ENCODE data around the gene TLN1. TPM values are rescaled to one million over a fixed set of nuclear protein-coding genes. Genes with fewer than 3 reads are reported as not detected.

TLN1 gene
- total RNA-seq, 2 donors from 2014 or later: 177 to 196 TPM

GRCh38 chr9:35673132-35674024 is 58.6 kb downstream of the TLN1 start, which contains the start of gene CA9:
TSS of gene CA9 (plus strand) at chr9:35673928. CDS start at chr9:35673960, 32 bp downstream.
- Histone ChIP-seq H3K4me1 (peaks cover 9% of the 10 kb centered on the region), H3K27ac (no peak within 1 kb of the TSS), H3K27me3 (no peaks in the 10 kb centered on the region), H3K9ac (ENCODE audit: low read depth in 2 of 2, low read length in 2 of 2) (peak within 1 kb of the TSS in 1 of 2 donors; percentile 34), H3K9me3 (no peaks in the 10 kb centered on the region), H3K4me3 (no peak within 1 kb of the TSS), H3K36me3 (no peaks in the 10 kb centered on the region)
- intact Hi-C loops (cut with DNase I): no loop called here
- TF ChIP-seq, protein P1, sequence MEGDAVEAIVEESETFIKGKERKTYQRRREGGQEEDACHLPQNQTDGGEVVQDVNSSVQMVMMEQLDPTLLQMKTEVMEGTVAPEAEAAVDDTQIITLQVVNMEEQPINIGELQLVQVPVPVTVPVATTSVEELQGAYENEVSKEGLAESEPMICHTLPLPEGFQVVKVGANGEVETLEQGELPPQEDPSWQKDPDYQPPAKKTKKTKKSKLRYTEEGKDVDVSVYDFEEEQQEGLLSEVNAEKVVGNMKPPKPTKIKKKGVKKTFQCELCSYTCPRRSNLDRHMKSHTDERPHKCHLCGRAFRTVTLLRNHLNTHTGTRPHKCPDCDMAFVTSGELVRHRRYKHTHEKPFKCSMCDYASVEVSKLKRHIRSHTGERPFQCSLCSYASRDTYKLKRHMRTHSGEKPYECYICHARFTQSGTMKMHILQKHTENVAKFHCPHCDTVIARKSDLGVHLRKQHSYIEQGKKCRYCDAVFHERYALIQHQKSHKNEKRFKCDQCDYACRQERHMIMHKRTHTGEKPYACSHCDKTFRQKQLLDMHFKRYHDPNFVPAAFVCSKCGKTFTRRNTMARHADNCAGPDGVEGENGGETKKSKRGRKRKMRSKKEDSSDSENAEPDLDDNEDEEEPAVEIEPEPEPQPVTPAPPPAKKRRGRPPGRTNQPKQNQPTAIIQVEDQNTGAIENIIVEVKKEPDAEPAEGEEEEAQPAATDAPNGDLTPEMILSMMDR (IDR thresholded peaks at IDR 0.05): no peak
- peak; percentile 54 for DNase-seq

GRCh38 chr9:35669331-35670145 is 62.5 kb downstream of the TLN1 start:
- intact Hi-C loops (cut with DNase I): no loop called here
- TF ChIP-seq, protein P1 (IDR thresholded peaks at IDR 0.05): no peak
- peak overlapping the region; percentile 68 for H3K27ac ChIP-seq
- H3K27me3 ChIP-seq: no peaks in the 10 kb centered on the region
- H3K36me3 ChIP-seq: no peaks in the 10 kb centered on the region
- no peak overlapping the region for H3K4me3 ChIP-seq
- H3K9ac ChIP-seq (ENCODE audit: low read depth in 2 of 2, low read length in 2 of 2): peak overlapping the region in 1 of 2 donors; percentile 16
- no peaks in the 10 kb centered on the region for H3K9me3 ChIP-seq
- DNase-seq: peak; percentile 94
- H3K4me1 ChIP-seq: no peaks in the 10 kb centered on the region

DNA sequence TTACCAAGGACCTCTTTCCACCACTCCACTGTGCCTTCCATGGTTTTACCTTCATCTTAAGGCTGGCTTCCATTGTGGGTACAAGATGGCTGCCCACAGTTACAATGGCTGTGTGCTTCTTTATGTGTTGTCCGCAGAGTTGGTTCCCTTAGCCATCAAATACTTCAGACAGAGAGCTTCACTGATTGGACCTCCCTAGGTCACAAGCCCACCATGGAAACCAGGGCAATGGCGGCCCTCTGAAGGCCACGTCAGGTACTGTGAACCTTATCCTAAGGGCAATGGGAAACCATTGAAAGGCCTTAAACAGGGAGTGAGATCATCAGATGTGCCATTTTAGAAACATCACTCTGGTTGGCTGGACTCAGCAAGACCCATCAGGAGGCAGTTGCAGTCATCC is 64.1 kb downstream of the TLN1 start:
- Histone ChIP-seq H3K4me1 (peaks cover 4% of the 10 kb centered on the region), H3K4me3 (no peak overlapping the region), H3K9ac (ENCODE audit: low read depth in 2 of 2, low read length in 2 of 2) (no peak overlapping the region), H3K27ac (no peak overlapping the region), H3K9me3 (no peaks in the 10 kb centered on the region), H3K36me3 (no peaks in the 10 kb centered on the region), H3K27me3 (no peaks in the 10 kb centered on the region)
- no peak for DNase-seq
- TF ChIP-seq, protein P1 (IDR thresholded peaks at IDR 0.05): no peak
- intact Hi-C loops (cut with DNase I): no loop called here

- no peak overlapping the region for H3K9ac ChIP-seq (ENCODE audit: low read depth in 2 of 2, low read length in 2 of 2)
- H3K36me3 ChIP-seq: no peaks in the 10 kb centered on the region
- H3K4me1 ChIP-seq: peaks cover 9% of the 10 kb centered on the region
- no peak overlapping the region for H3K27ac ChIP-seq
- TF ChIP-seq, protein P1 (IDR thresholded peaks at IDR 0.05): no peak
- DNase-seq: no peak
- no peak overlapping the region for H3K4me3 ChIP-seq
- H3K9me3 ChIP-seq: no peaks in the 10 kb centered on the region
- intact Hi-C loops (cut with DNase I): no loop called here
- H3K27me3 ChIP-seq: no peaks in the 10 kb centered on the region
These were observed 65.4 kb downstream of the TLN1 start for GRCh38 chr9:35666549-35666948.

DNA sequence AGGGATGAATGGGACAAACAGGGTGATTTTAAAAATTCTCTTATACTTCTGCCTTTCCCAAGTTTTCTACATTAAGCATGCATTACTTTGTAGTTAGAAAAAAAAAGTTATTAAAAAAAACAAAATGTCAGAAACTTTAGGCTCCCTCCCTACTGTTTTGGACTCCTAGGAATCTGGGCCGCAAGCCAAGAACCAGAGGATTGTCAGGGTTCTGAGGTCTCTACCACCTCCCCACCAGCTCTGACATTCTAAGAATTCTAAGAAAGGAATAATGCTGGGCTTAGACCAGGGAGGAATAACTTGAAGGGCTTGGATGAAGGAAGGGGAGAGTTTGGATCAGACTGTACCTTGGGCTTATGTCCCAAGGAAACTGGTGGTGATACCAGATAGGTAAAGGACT is 66.0 kb downstream of the TLN1 start:
- Histone ChIP-seq H3K9ac (ENCODE audit: low read depth in 2 of 2, low read length in 2 of 2) (no peak overlapping the region), H3K27ac (no peak overlapping the region), H3K4me3 (no peak overlapping the region), H3K27me3 (no peaks in the 10 kb centered on the region), H3K9me3 (no peaks in the 10 kb centered on the region), H3K4me1 (peaks cover 9% of the 10 kb centered on the region), H3K36me3 (no peaks in the 10 kb centered on the region)
- DNase-seq: no peak
- intact Hi-C loops (cut with DNase I): no loop called here
- TF ChIP-seq, protein P1 (IDR thresholded peaks at IDR 0.05): no peak

Measured in colonic mucosa (tissue), 4 donors.